ENCODE measurements around the gene DLD.

DLD gene

DNA sequence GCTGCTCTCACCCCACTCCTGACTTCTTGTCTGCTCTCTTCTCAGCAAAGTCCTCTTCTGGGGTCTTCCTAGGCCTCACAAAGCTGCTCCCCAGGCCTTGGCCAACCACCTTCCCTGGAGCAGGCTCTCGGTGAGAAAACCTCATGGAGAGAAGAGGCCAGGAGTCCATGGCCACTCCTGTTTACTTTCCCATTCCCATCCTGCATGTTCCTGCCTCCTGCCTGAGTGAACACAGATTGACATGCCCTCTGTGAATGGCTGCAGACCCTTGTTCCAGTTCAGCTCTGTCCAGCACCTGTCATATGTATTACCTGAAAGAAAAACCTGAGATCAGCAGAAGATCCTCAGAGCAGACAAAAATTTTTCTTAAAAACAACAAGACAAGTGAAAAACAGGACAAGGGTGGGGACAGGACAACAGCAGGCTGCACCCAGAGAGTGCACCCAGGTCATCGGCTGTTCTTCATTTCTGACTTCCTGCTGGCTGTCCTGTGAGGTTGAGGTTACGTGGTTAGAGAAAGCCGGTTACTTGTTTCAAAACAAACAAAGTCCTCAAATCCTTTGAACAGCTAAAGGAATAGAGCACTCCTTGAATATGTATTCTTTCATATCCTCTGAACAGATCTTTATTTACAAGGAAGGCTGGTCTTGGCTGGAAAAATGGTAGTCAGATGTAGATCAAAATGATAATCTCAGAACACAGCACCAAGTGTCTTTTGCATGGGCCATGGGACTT, 34.0 kb upstream of the DLD start:
- H3K9ac ChIP-seq (ENCODE audit: low read depth, low read length), result no peak overlapping the region
- H3K4me1 ChIP-seq (ENCODE audit: control insufficient read depth, insufficient read depth, low read length), result peaks cover 24% of the 10 kb centered on the region
- peak overlapping the region; percentile 13 for H3K4me2 ChIP-seq (ENCODE audit: low read length)
- H3K27me3 ChIP-seq (ENCODE audit: control insufficient read depth, insufficient read depth, low read length), result peaks cover 4% of the 10 kb centered on the region
- no peak overlapping the region for H3K4me3 ChIP-seq (ENCODE audit: low read length)
- H3K9me3 ChIP-seq (replicated peaks; ENCODE audit: low read length), result no peaks in the 10 kb centered on the region
- no peaks in the 10 kb centered on the region for H3K36me3 ChIP-seq (ENCODE audit: insufficient read depth, low read length)

DNA sequence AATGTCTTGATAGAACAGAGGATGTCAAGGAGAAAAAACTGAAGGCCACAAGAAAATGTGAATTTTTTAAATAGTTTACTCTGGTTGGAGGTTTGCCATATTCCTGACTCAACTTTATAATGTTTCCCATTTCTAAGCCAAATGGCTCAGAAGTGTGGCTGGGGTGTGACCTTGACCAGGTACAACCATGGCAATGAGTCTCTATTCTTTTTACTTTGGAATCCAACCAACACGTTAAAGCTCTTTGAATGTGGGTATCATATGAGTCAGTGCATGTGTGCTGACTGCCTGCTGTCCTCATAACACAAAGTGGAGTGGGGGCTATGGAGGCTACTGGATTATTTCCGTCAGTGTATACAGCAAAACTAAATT, 33.5 kb upstream of the DLD start:
- H3K4me3 ChIP-seq (ENCODE audit: low read length), result no peak overlapping the region
- peak overlapping the region; percentile 13 for H3K4me2 ChIP-seq (ENCODE audit: low read length)
- H3K9me3 ChIP-seq (replicated peaks; ENCODE audit: low read length), result no peaks in the 10 kb centered on the region
- H3K9ac ChIP-seq (ENCODE audit: low read depth, low read length), result no peak overlapping the region
- H3K27me3 ChIP-seq (ENCODE audit: control insufficient read depth, insufficient read depth, low read length), result peaks cover 4% of the 10 kb centered on the region
- H3K4me1 ChIP-seq (ENCODE audit: control insufficient read depth, insufficient read depth, low read length), result peaks cover 24% of the 10 kb centered on the region
- H3K36me3 ChIP-seq (ENCODE audit: insufficient read depth, low read length), result no peaks in the 10 kb centered on the region

DNA sequence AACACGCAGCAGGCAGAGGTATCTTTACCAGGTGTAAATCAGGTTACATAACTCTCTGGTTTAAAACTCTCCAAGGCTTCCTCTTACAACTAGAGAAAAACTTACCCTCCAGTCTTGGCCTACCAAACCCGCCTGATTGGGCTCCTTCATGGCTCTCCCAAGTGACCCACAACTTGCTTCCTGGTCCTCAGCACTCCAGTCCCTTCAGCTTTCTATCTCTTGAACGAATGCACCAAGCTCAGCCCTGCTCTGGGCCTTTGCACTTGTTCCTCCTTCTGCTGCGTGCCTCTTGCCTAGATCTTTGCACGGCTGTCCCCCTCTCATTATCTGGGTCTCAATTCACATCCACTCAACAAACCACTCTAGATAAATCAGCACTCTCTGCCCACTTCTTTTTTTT, 32.7 kb upstream of the DLD start:
- Histone ChIP-seq H3K9me3 (replicated peaks; ENCODE audit: low read length) (no peaks in the 10 kb centered on the region), H3K27me3 (ENCODE audit: control insufficient read depth, insufficient read depth, low read length) (peaks cover 4% of the 10 kb centered on the region), H3K4me2 (ENCODE audit: low read length) (no peak overlapping the region), H3K4me1 (ENCODE audit: control insufficient read depth, insufficient read depth, low read length) (peaks cover 24% of the 10 kb centered on the region), H3K4me3 (ENCODE audit: low read length) (no peak overlapping the region), H3K9ac (ENCODE audit: low read depth, low read length) (no peak overlapping the region), H3K36me3 (ENCODE audit: insufficient read depth, low read length) (no peaks in the 10 kb centered on the region)

DNA sequence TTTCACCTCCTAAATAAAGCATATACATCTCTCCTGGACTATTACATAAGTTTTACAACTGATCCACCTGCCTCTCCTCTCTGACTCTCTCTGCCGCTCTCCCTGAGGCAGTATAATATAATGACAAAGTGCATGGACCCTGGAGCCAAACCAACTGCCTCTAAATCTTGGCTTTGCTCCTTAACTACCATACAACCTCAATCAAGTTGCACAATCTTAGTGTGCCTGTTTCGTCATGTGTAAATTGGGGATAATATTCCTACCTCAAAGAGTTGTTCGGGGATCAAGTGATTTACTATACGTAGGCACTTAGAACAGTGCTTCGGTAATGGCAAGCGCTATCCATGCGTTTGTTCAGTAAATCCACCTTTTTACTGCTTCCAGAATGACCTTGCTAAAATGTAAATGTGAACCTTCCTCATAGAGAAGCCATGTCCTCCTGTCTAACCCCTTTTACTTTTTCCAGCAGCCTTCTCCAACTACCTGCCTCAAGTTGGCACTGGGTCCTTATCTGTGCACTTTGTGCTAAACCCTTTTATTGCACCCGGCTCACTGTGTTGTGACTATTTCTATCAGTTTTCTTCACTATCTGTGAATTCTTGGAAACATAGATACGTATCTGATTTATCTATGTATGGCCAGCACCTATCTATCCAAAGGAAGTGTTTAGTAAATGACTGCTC, 30.6 kb upstream of the DLD start:
- H3K9me3 ChIP-seq (replicated peaks; ENCODE audit: low read length), result no peaks in the 10 kb centered on the region
- no peak overlapping the region for H3K4me2 ChIP-seq (ENCODE audit: low read length)
- H3K4me3 ChIP-seq (ENCODE audit: low read length), result no peak overlapping the region
- H3K4me1 ChIP-seq (ENCODE audit: control insufficient read depth, insufficient read depth, low read length), result peaks cover 18% of the 10 kb centered on the region
- H3K36me3 ChIP-seq (ENCODE audit: insufficient read depth, low read length), result no peaks in the 10 kb centered on the region
- no peak overlapping the region for H3K9ac ChIP-seq (ENCODE audit: low read depth, low read length)
- H3K27me3 ChIP-seq (ENCODE audit: control insufficient read depth, insufficient read depth, low read length), result no peaks in the 10 kb centered on the region

DNA sequence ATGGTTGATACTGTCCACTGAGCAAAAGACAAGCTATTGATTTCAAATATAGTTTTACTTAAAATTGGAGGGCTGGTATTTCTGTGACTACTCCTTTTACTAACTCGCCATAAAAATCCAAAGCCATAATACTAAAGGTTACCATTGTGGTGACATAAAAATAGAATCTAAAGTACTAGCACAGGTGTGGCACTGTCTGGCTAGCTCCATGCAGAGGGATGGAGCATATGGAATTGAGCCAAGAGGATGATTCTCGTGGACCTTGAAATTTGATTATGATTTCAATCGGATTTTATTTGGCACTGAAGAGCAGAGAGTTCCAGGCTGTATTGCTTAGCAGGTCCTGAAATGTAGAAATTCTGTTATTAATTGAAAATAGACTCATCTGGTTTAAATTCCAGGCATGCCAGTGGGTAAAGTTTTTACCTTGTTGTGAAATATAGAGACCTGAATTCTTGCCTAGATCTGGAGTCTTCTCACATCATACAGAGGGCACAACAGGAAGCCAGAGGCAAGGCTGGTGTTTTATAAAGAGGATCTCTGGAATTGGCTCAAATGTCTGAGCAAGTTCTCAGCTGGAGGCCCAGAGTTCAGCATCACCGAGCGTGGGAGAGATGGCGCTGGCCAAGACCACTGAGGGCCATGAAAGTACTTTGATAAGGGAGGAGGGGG, 29.9 kb upstream of the DLD start:
- no peaks in the 10 kb centered on the region for H3K36me3 ChIP-seq (ENCODE audit: insufficient read depth, low read length)
- no peaks in the 10 kb centered on the region for H3K27me3 ChIP-seq (ENCODE audit: control insufficient read depth, insufficient read depth, low read length)
- no peaks in the 10 kb centered on the region for H3K9me3 ChIP-seq (replicated peaks; ENCODE audit: low read length)
- H3K4me1 ChIP-seq (ENCODE audit: control insufficient read depth, insufficient read depth, low read length), result peaks cover 21% of the 10 kb centered on the region
- no peak overlapping the region for H3K4me2 ChIP-seq (ENCODE audit: low read length)
- H3K4me3 ChIP-seq (ENCODE audit: low read length), result no peak overlapping the region
- H3K9ac ChIP-seq (ENCODE audit: low read depth, low read length), result no peak overlapping the region

DNA sequence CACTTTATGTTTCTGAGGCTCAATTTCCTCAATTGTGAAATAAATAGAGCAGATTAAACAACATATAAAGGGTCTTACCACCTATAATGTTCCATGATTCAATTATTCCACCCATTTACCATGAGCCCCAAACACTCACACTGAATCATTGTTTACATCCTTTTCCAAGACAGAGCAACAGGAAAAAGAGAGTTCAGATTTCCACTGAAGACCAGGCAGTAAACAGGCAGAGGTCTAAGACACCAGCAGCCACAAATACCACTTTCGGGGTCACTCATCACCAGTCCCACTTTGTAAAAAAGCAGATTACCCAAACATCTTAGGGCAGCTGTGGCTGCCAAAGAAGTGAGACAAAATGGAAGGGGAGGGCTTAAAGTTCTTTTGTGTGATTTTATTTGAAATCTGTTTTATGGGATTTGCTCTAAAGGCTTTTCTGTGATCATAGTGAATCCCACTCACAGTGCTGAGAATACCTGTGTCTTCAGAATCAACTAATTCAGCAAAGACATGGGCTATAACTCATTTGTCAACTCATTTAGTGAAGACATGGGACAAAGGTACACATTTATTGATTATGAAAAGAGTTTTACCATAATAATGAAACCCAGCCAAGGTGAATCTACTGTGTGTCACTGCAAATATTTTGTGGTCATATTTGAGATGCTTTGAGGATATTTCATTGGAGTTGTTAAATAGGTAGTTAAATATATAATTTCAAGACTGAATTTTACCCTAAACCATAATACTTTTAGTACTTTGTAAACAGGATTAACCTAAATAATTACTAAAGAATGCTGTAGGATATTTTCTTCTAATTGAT, 24.8 kb upstream of the DLD start:
- Histone ChIP-seq H3K27me3 (ENCODE audit: control insufficient read depth, insufficient read depth, low read length) (peaks cover 6% of the 10 kb centered on the region), H3K9ac (ENCODE audit: low read depth, low read length) (no peak overlapping the region), H3K4me2 (ENCODE audit: low read length) (no peak overlapping the region), H3K9me3 (replicated peaks; ENCODE audit: low read length) (no peaks in the 10 kb centered on the region), H3K4me3 (ENCODE audit: low read length) (no peak overlapping the region), H3K36me3 (ENCODE audit: insufficient read depth, low read length) (no peaks in the 10 kb centered on the region), H3K4me1 (ENCODE audit: control insufficient read depth, insufficient read depth, low read length) (peaks cover 4% of the 10 kb centered on the region)

DNA sequence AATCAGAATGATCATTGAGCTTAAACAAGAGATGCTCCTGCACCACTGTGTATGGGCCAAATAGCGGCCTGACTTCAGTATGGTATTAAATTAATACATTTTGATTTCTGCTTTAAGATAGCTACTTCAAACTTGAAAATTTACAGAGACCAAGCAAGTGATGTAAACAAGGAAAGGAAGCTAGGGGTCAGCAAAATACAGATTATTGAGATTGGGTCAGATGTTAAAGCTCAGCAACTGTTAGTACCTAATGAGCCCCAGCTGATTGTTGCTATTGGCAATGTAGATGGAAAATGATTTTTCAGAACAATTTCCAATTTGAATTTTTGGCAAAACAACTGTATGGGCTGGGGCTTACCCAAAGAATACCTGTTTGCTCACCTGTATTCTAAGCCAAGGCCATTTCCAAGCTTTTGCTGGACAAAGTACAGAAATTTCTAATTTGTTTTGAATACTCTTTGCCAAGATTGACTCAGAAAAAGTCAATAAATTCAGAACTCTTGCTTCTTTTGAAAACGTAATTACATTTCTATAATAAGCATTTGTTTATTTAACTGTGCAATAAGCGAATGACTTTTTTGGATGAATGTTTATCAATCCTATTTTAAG, 23.0 kb upstream of the DLD start:
- Histone ChIP-seq H3K9me3 (replicated peaks; ENCODE audit: low read length) (no peaks in the 10 kb centered on the region), H3K36me3 (ENCODE audit: insufficient read depth, low read length) (no peaks in the 10 kb centered on the region), H3K27me3 (ENCODE audit: control insufficient read depth, insufficient read depth, low read length) (peaks cover 17% of the 10 kb centered on the region), H3K4me3 (ENCODE audit: low read length) (no peak overlapping the region), H3K4me2 (ENCODE audit: low read length) (no peak overlapping the region), H3K9ac (ENCODE audit: low read depth, low read length) (no peak overlapping the region), H3K4me1 (ENCODE audit: control insufficient read depth, insufficient read depth, low read length) (peaks cover 4% of the 10 kb centered on the region)

DNA sequence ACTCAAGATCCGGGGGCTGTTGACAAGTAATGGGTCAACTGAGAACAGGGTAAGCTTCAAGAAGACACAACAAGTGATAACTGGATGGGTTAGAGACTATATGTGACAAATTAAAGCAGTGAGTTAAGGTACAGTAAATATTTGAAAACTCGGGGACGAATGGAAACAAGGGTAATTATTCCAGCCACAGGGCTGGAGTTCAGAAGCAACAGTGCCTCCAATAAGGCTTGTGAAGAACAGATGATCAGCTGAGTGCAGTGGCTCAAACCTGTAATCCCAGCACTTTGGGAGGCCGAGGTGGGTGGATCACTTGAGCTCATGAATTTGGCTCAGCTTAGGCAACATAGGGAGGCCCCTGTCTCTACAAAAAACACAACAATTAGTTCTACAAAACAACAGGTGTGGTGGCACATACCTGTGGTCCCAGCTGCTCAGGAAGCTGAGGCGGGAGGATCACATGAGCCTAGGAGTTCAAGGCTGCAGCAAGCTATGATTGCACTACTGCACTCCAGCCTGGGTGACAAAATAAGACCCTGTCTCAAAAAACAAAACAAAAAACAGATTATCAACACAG, 20.5 kb upstream of the DLD start:
- Histone ChIP-seq H3K4me3 (ENCODE audit: low read length) (no peak overlapping the region), H3K4me2 (ENCODE audit: low read length) (no peak overlapping the region), H3K9me3 (replicated peaks; ENCODE audit: low read length) (no peaks in the 10 kb centered on the region), H3K9ac (ENCODE audit: low read depth, low read length) (no peak overlapping the region), H3K4me1 (ENCODE audit: control insufficient read depth, insufficient read depth, low read length) (peaks cover 4% of the 10 kb centered on the region), H3K36me3 (ENCODE audit: insufficient read depth, low read length) (no peaks in the 10 kb centered on the region), H3K27me3 (ENCODE audit: control insufficient read depth, insufficient read depth, low read length) (peaks cover 17% of the 10 kb centered on the region)

DNA sequence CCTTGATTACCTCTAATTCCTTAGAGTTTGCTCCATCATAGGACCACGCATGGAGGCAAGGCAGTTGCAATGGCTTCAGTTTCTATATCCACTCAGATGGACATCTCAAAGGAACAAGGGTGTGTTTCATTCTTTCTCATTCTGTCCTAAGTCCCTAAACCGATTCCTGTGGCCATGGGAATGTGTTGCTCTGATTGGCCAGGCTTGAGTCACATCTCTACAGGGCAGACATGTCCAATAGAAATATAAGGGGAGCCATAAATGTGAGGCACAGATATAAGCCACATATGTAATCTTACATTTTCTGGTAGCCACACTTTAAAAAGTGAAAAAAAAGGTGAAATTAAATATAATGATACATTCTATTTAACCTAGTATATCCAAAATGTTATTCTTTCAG, 16.9 kb upstream of the DLD start:
- Histone ChIP-seq H3K36me3 (ENCODE audit: insufficient read depth, low read length) (no peaks in the 10 kb centered on the region), H3K4me2 (ENCODE audit: low read length) (no peak overlapping the region), H3K27me3 (ENCODE audit: control insufficient read depth, insufficient read depth, low read length) (peaks cover 27% of the 10 kb centered on the region), H3K9ac (ENCODE audit: low read depth, low read length) (no peak overlapping the region), H3K4me1 (ENCODE audit: control insufficient read depth, insufficient read depth, low read length) (no peaks in the 10 kb centered on the region), H3K9me3 (replicated peaks; ENCODE audit: low read length) (no peaks in the 10 kb centered on the region), H3K4me3 (ENCODE audit: low read length) (no peak overlapping the region)

DNA sequence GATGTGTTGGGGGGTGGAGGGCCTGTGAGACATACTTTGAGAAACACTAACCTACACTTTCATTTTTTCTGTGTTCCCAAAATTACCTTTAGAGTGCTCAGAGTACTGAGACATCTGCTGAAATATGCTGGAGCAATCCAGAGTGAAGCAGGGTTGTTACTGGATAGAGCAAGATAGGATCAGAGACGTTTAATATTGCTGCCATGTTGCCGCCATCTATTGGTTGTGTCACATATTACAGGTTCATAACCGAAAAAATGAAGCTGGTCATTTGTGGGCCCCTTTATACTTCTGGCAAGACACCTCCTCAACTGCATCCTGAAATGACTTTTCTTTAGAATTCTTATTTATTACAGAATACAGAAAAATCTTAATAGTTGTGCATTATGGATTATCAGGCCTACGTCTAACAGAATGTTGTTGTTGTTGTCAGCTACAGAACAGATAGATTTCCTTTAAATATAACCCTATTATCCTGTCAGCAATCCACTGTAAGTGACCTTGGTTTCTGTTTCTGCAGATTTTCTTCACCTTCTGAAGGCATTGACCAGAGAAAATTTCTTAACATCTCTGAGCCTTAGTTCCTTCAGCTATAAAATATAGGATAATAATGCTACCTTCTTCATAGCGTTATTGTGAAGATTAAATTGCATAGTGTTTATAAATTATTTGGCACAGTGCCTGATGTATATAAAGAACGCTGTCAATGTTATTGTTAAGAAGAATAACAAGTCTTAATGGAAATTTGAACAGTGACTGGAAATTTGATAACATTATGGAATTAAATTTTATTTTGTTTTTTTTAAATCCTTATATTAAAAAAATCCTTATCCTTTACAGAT, 16.2 kb upstream of the DLD start:
- Histone ChIP-seq H3K4me1 (ENCODE audit: control insufficient read depth, insufficient read depth, low read length) (no peaks in the 10 kb centered on the region), H3K27me3 (ENCODE audit: control insufficient read depth, insufficient read depth, low read length) (peaks cover 27% of the 10 kb centered on the region), H3K4me2 (ENCODE audit: low read length) (no peak overlapping the region), H3K9ac (ENCODE audit: low read depth, low read length) (no peak overlapping the region), H3K9me3 (replicated peaks; ENCODE audit: low read length) (no peaks in the 10 kb centered on the region), H3K36me3 (ENCODE audit: insufficient read depth, low read length) (no peaks in the 10 kb centered on the region), H3K4me3 (ENCODE audit: low read length) (no peak overlapping the region)

Data from skeletal muscle satellite cell (primary cell).